B cell (primary cell): ENCODE results near the gene MRPL24. TPM values are rescaled to one million over a fixed set of nuclear protein-coding genes. Genes with fewer than 3 reads are reported as not detected.

ENCODE experiments used
- ATAC-seq: fragments of 200-7000 bp; cut with Tn5 transposase; one replicate; pipeline ENCODE4 v1.10.0; 2021; ENCODE audit warnings: low read depth, mild to moderate bottlenecking, moderate number of reproducible peaks, moderate library complexity
- CTCF ChIA-PET: fragments of 350-600 bp; sonication (Branson Sonifier 250); formaldehyde crosslinking; loops from one replicate; lab custom pipeline; 2021; ENCODE audit warnings: antibody characterized with exemption, inconsistent platforms; lab: Charles Lee
- POLR2A ChIA-PET: fragments of 350-600 bp; sonication (Branson Sonifier 250); formaldehyde crosslinking; loops from one replicate; lab custom pipeline; 2021; ENCODE audit warnings: antibody characterized with exemption; lab: Charles Lee
- DNase-seq: peaks from one replicate; pipeline ENCODE4 v3.0.0; 2013
- H2AFZ ChIP-seq: 2 replicates; pipeline ENCODE4 v1.6.1; 2012; ENCODE audit warnings: mild to moderate bottlenecking, low read depth, low read length; ENCODE audit not compliant: insufficient read depth, poor library complexity, severe bottlenecking
- H3K27ac ChIP-seq, 2 donors: 1 replicate in 1 of 2; 2 replicates in 1 of 2; pipeline ENCODE4 v1.5.1; 2012 to 2013; ENCODE audit warnings: low read length in 2 of 2, mild to moderate bottlenecking in 2 of 2, moderate library complexity in 1 of 2
- H3K27me3 ChIP-seq, 4 experiments: fragments of 200-600 bp in 1 of 4; sonication (generic) in 1 of 4; replicated peaks in 1 of 4; 1 replicate in 2 of 4; 2 replicates in 2 of 4; pipeline versions ENCODE4 v1.6.1 to v1.7.0; 2013 to 2016; ENCODE audit warnings: low read length in 3 of 4, mild to moderate bottlenecking in 2 of 4, mixed read lengths in 1 of 4, moderate library complexity in 1 of 4; ENCODE audit not compliant: insufficient read depth in 4 of 4, control insufficient read depth in 3 of 4; ENCODE audit errors: control extremely low read depth in 1 of 4
- H3K36me3 ChIP-seq, 2 experiments: replicated peaks in 1 of 2; 1 replicate in 1 of 2; 2 replicates in 1 of 2; pipeline versions ENCODE4 v1.6.1 to v1.7.1; 2013; ENCODE audit warnings: low read length in 1 of 2; ENCODE audit not compliant: insufficient read depth in 2 of 2, control insufficient read depth in 1 of 2; ENCODE audit errors: control extremely low read depth in 1 of 2, extremely low read depth in 1 of 2
- H3K4me1 ChIP-seq, 2 donors: fragments of 200-600 bp in 1 of 2; sonication (generic) in 1 of 2; 1 replicate in 1 of 2; 2 replicates in 1 of 2; pipeline versions ENCODE4 v1.5.1 to v1.6.1; 2013 to 2017; ENCODE audit warnings: low read length in 2 of 2; ENCODE audit not compliant: control insufficient read depth in 2 of 2, insufficient read depth in 2 of 2
- H3K4me2 ChIP-seq: replicated peaks from 2 replicates; pipeline ENCODE3; 2012; ENCODE audit warnings: mild to moderate bottlenecking, low read depth, low read length; ENCODE audit not compliant: poor library complexity, severe bottlenecking
- H3K4me3 ChIP-seq, 5 experiments: fragments of 200-600 bp in 1 of 5; sonication (generic) in 1 of 5; 1 replicate in 3 of 5; 2 replicates in 2 of 5; pipeline versions ENCODE4 v1.5.1 to v1.7.0; 2011 to 2016; ENCODE audit warnings: low read length in 4 of 5, mild to moderate bottlenecking in 4 of 5, low read depth in 2 of 5, control low read depth in 1 of 5, moderate library complexity in 1 of 5; ENCODE audit not compliant: insufficient read depth in 1 of 5; ENCODE audit errors: control extremely low read depth in 1 of 5, extremely low read depth in 1 of 5
- H3K79me2 ChIP-seq: fragments of 200-600 bp; sonication (generic); one replicate; pipeline ENCODE4 v1.6.0; 2016; ENCODE audit warnings: low read length; ENCODE audit not compliant: control insufficient read depth, insufficient read depth
- H3K9ac ChIP-seq: fragments of 200-600 bp; sonication (generic); 2 replicates; pipeline ENCODE4 v1.6.1; 2017; ENCODE audit warnings: mild to moderate bottlenecking, low read length, moderate library complexity
- H3K9me3 ChIP-seq, 3 donors: one replicate each; pipeline versions ENCODE4 v1.6.1 to v1.7.1; 2013; ENCODE audit warnings: low read length in 2 of 3; ENCODE audit not compliant: control insufficient read depth in 2 of 3, insufficient read depth in 1 of 3; ENCODE audit errors: control extremely low read depth in 1 of 3
- H4K20me1 ChIP-seq: 2 replicates; pipeline ENCODE4 v1.6.0; 2012; ENCODE audit warnings: mild to moderate bottlenecking, low read length; ENCODE audit not compliant: insufficient read depth, control insufficient read depth, poor library complexity, severe bottlenecking
- H3K27ac Mint-ChIP-seq: one replicate; pipeline ENCODE4 v1.8.0; 2021; ENCODE audit warnings: mixed read lengths
- H3K27me3 Mint-ChIP-seq: one replicate; pipeline ENCODE4 v1.8.0; 2021; ENCODE audit warnings: mixed read lengths
- H3K4me1 Mint-ChIP-seq: one replicate; pipeline ENCODE4 v1.8.0; 2021; ENCODE audit warnings: mixed read lengths
- H3K4me3 Mint-ChIP-seq: one replicate; pipeline ENCODE4 v1.8.0; 2021; ENCODE audit warnings: mixed read lengths
- H3K9me3 Mint-ChIP-seq: one replicate; pipeline ENCODE4 v1.8.0; 2022; ENCODE audit warnings: mixed read lengths; ENCODE audit not compliant: insufficient read depth
- EZH2 ChIP-seq: IDR thresholded peaks from 2 replicates; pipeline ENCODE4 v1.6.1; 2012; ENCODE audit warnings: borderline replicate concordance, low read depth, mild to moderate bottlenecking, moderate library complexity, low read length; ENCODE audit not compliant: insufficient read depth, poor library complexity, severe bottlenecking
- WGBS: methylation state at CpG from one replicate; pipeline ENCODE4 v1.1.5; 2013; ENCODE audit warnings: missing lambda C conversion rate; ENCODE audit not compliant: insufficient coverage; 5-methylcytosine and 5-hydroxymethylcytosine counted together
- intact Hi-C: fragments of 100-400 bp; cut with micrococcal nuclease; formaldehyde crosslinking; loops from one replicate; pipeline ENCODE4 v1.10.0; 2022
- polyA plus RNA-seq: library from polyadenylated mRNA; depleted of rRNA; stranded (reverse); fragments of >200 nt; gene quantifications from 2 replicates; pipeline ENCODE4 v1.2.3, GENCODE V29; 2012
- total RNA-seq, 2 donors: library from RNA; stranded (reverse); fragments of 120-200 nt in 1 of 2; gene quantifications; 1 replicate in 1 of 2; 2 replicates in 1 of 2; pipeline versions ENCODE4 v1.2.3 to v1.2.4, GENCODE V29; 2013 to 2022
- TF ChIP-seq, protein P1 (sequence below): fragments of 200-600 bp; IDR thresholded peaks from one replicate; pipeline ENCODE4 v1.8.0; 2022; ENCODE audit warnings: antibody characterized with exemption, mild to moderate bottlenecking

The MRPL24 gene
- total and polyA plus RNA-seq, 2 donors (not counting 1 experiment from before 2014, with no cell fraction given): 34.6 to 39.4 TPM

DNA sequence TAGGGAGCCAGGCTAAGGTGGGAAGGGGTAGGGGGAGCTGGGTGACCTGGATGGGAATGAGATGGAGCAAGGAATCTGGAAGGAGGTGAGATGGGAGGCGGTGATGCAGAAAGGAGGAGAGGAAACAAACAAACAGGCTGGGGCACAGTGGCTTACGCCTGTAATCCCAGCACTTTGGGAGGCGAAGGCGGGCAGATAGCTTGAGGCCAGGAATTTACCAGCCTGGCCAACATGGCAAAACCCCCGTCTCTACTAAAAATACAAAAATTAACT, 46.3 kb downstream of the MRPL24 start:
- DNase-seq (no peak), ATAC-seq (no peak)
- Histone ChIP-seq H3K4me1 (peaks cover 4 to 14% of the 10 kb centered on the region in 2 donors), H3K79me2 (no peaks in the 10 kb centered on the region), H4K20me1 (no peaks in the 10 kb centered on the region), H3K27ac (no peak overlapping the region), H3K9me3 (peaks cover 0 to 3% (median 0%) of the 10 kb centered on the region in 3 donors), H3K36me3 (no peaks in the 10 kb centered on the region), H3K4me3 (no peak overlapping the region), H3K9ac (no peak overlapping the region), H3K4me2 (no peak overlapping the region), H3K27me3 (peaks cover 0 to 65% (median 30%) of the 10 kb centered on the region in 4 experiments), H2AFZ (no peak overlapping the region)
- Mint-ChIP-seq H3K27ac (no peak overlapping the region), H3K4me1 (peaks cover 14% of the 10 kb centered on the region), H3K4me3 (no peak overlapping the region), H3K9me3 (no peaks in the 10 kb centered on the region), H3K27me3 (peaks cover 63% of the 10 kb centered on the region)
- no peak for TF ChIP-seq EZH2
- TF ChIP-seq, protein P1, sequence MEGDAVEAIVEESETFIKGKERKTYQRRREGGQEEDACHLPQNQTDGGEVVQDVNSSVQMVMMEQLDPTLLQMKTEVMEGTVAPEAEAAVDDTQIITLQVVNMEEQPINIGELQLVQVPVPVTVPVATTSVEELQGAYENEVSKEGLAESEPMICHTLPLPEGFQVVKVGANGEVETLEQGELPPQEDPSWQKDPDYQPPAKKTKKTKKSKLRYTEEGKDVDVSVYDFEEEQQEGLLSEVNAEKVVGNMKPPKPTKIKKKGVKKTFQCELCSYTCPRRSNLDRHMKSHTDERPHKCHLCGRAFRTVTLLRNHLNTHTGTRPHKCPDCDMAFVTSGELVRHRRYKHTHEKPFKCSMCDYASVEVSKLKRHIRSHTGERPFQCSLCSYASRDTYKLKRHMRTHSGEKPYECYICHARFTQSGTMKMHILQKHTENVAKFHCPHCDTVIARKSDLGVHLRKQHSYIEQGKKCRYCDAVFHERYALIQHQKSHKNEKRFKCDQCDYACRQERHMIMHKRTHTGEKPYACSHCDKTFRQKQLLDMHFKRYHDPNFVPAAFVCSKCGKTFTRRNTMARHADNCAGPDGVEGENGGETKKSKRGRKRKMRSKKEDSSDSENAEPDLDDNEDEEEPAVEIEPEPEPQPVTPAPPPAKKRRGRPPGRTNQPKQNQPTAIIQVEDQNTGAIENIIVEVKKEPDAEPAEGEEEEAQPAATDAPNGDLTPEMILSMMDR: no peak
- 87% methylated on average over 5 of the region's 5 CpGs for WGBS
- intact Hi-C loops: no loop called here
- ChIA-PET CTCF (interaction anchor here (1.5 kb wide), 1 partner anchor 31 kb away, joined by 3 read pairs; no protein-coding TSS in a partner anchor), POLR2A (no interaction called here)

DNA sequence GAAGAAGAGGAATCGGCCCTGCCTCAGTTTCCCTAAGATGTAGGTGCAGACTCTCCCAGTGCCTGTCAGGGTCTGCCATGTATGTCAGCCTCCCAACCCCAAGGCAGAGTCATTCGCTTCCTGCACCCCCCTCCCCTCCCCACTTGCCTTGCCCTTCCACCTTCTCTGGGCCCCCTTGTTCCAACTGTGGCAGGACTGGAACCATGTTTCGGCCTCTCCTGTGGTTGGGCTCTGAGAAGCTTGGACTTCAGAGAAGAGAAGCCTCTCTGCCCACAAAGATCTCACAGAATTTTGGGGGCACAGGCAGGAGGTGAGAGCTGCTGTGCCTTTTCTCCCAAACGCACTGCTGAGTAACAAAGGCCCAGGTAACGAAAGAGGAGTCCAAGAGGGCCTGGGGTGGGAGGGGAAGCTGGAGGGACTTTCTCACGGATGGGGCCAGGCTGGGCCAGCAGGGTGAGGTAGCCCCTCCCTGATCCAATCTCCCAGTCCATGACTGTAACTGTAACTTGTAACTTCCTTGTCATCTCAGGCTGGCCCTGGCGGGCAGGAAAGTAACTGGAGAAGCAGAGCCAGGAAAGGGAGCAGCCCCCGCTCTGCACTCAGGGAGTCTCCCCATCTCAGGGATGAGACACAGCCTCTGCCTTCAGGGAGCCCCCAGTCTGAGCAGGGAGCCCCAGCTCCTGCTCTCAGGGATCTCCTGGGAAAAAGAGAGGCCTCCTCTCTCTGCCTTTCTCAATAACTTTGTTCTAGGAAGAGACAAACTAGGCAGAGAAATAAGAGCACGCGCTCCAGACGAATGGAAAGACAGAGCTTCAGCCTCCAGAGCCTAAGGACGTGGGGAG, 46.8 kb downstream of the MRPL24 start:
- no peaks in the 10 kb centered on the region for H3K36me3 ChIP-seq
- H3K4me3 ChIP-seq: no peak overlapping the region
- WGBS: 90% methylated on average over 11 of the region's 12 CpGs
- Mint-ChIP-seq H3K4me3 (no peak overlapping the region), H3K9me3 (no peaks in the 10 kb centered on the region), H3K4me1 (peaks cover 16% of the 10 kb centered on the region), H3K27ac (no peak overlapping the region), H3K27me3 (peaks cover 64% of the 10 kb centered on the region)
- no peak overlapping the region for H2AFZ ChIP-seq
- H3K9ac ChIP-seq: no peak overlapping the region
- no peak for ATAC-seq
- H3K9me3 ChIP-seq: peaks cover 0 to 3% (median 0%) of the 10 kb centered on the region in 3 donors
- no peak overlapping the region for H3K4me2 ChIP-seq
- H3K4me1 ChIP-seq: peaks cover 9 to 19% of the 10 kb centered on the region in 2 donors
- H4K20me1 ChIP-seq: no peaks in the 10 kb centered on the region
- TF ChIP-seq, protein P1: no peak
- no peak for TF ChIP-seq EZH2
- no peak overlapping the region for H3K27ac ChIP-seq
- no peaks in the 10 kb centered on the region for H3K79me2 ChIP-seq
- intact Hi-C loops: no loop called here
- no peak for DNase-seq
- CTCF ChIA-PET: interaction anchor here (1.5 kb wide), 1 partner anchor 31 kb away, joined by 3 read pairs; no protein-coding TSS in a partner anchor
- H3K27me3 ChIP-seq: peaks cover 0 to 70% (median 33%) of the 10 kb centered on the region in 4 experiments
- POLR2A ChIA-PET: no interaction called here
